D721Med (cell line): ENCODE measurements around the gene ATP11B.

Experiments
- DNase-seq: peaks from one replicate; pipeline ENCODE4 v3.0.0; 2011; ENCODE audit warnings: low spot score; ENCODE audit not compliant: insufficient read length
- FAIRE-seq: peaks from 2 replicates; lab custom pipeline; 2011; peaks lifted over from hg19 to GRCh38; lab: Jason Lieb, UNC
- CTCF ChIP-seq: IDR thresholded peaks from 2 replicates; pipeline ENCODE4 v1.5.1; 2012; ENCODE audit warnings: mild to moderate bottlenecking, control low read depth; ENCODE audit not compliant: insufficient read depth; ENCODE audit errors: missing control alignments

The ATP11B gene

GRCh38 chr3:182785756-182786155 is 7.5 kb upstream of the ATP11B start:
- TF ChIP-seq CTCF: no peak
- DNase-seq (no peak), FAIRE-seq (no peak)

- DNase-seq (no peak), FAIRE-seq (no peak)
- no peak for TF ChIP-seq CTCF
Measured at GRCh38 chr3:182786564-182787196, 6.6 kb upstream of the ATP11B start.

- DNase-seq (no peak), FAIRE-seq (no peak)
- no peak for TF ChIP-seq CTCF
Measured at GRCh38 chr3:182787302-182788036, 5.8 kb upstream of the ATP11B start.

- TF ChIP-seq CTCF: no peak
- FAIRE-seq: no peak
- DNase-seq: no peak
Measured at GRCh38 chr3:182789371-182789770, 3.9 kb upstream of the ATP11B start.

- DNase-seq: no peak
- FAIRE-seq: no peak
- TF ChIP-seq CTCF: no peak
Measured at GRCh38 chr3:182790612-182791011, 2.7 kb upstream of the ATP11B start.

- DNase-seq (no peak), FAIRE-seq (no peak)
- TF ChIP-seq CTCF: no peak
Measured at GRCh38 chr3:182793663-182794454, 555 bp downstream of the ATP11B start.
